Skeletal muscle tissue (tissue), 4 donors: ENCODE results near the gene TTC33. TPM values are rescaled to one million over a fixed set of nuclear protein-coding genes. Genes with fewer than 3 reads are reported as not detected.

ENCODE experiments used
- H3K27ac ChIP-seq: one replicate; pipeline ENCODE4 v1.7.0; 2013; ENCODE audit warnings: mild to moderate bottlenecking, low read depth, low read length, inconsistent platforms
- H3K27me3 ChIP-seq, 3 donors: one replicate each; pipeline ENCODE4 v1.7.0; 2013; ENCODE audit warnings: low read length in 3 of 3; ENCODE audit not compliant: control insufficient read depth in 3 of 3, insufficient read depth in 3 of 3
- H3K36me3 ChIP-seq, 3 donors: one replicate each; pipeline ENCODE4 v1.7.0; 2013; ENCODE audit warnings: low read length in 3 of 3; ENCODE audit not compliant: control insufficient read depth in 3 of 3, insufficient read depth in 3 of 3
- H3K4me1 ChIP-seq, 3 donors: one replicate each; pipeline ENCODE4 v1.7.0; 2013; ENCODE audit warnings: low read length in 3 of 3, mild to moderate bottlenecking in 3 of 3; ENCODE audit not compliant: control insufficient read depth in 3 of 3, insufficient read depth in 3 of 3
- H3K4me3 ChIP-seq, 3 donors: one replicate each; pipeline ENCODE4 v1.7.0; 2013; ENCODE audit warnings: low read length in 3 of 3
- H3K9ac ChIP-seq, 3 donors: one replicate each; pipeline ENCODE4 v1.7.0; 2013; ENCODE audit warnings: low read length in 3 of 3, mild to moderate bottlenecking in 3 of 3, moderate library complexity in 2 of 3, low read depth in 1 of 3
- H3K9me3 ChIP-seq, 3 donors: one replicate each; pipeline ENCODE4 v1.7.0; 2013; ENCODE audit warnings: low read length in 3 of 3; ENCODE audit not compliant: control insufficient read depth in 3 of 3
- total RNA-seq: library from RNA; depleted of rRNA; stranded (reverse); fragments of >200 nt; gene quantifications from one replicate; pipeline ENCODE4 v1.2.3, GENCODE V29; 2014
- donor health status: Osteomylitis.

Gene TTC33
- total RNA-seq, 1 donor from 2014 or later = 17.2 TPM

- Histone ChIP-seq H3K9ac (no peak overlapping the region), H3K27ac (peak overlapping the region; percentile 23), H3K36me3 (no peaks in the 10 kb centered on the region), H3K4me1 (peaks cover 0 to 2% (median 0%) of the 10 kb centered on the region in 3 donors), H3K9me3 (no peaks in the 10 kb centered on the region), H3K27me3 (no peaks in the 10 kb centered on the region), H3K4me3 (no peak overlapping the region)
These were observed 269.1 kb downstream of the TTC33 start for GRCh38 chr5:40486437-40487275.

- Histone ChIP-seq H3K9ac (no peak overlapping the region), H3K4me3 (no peak overlapping the region), H3K27me3 (no peaks in the 10 kb centered on the region), H3K36me3 (no peaks in the 10 kb centered on the region), H3K9me3 (no peaks in the 10 kb centered on the region), H3K4me1 (peaks cover 0 to 2% (median 0%) of the 10 kb centered on the region in 3 donors), H3K27ac (peak overlapping the region; percentile 15)
These were observed 270.5 kb downstream of the TTC33 start for GRCh38 chr5:40485021-40485998.

GRCh38 chr5:40484495-40484894 lies 271.3 kb downstream of the TTC33 start:
- no peaks in the 10 kb centered on the region for H3K27me3 ChIP-seq
- H3K27ac ChIP-seq = no peak overlapping the region
- no peaks in the 10 kb centered on the region for H3K9me3 ChIP-seq
- H3K36me3 ChIP-seq = no peaks in the 10 kb centered on the region
- no peak overlapping the region for H3K4me3 ChIP-seq
- peaks cover 0 to 2% (median 0%) of the 10 kb centered on the region in 3 donors for H3K4me1 ChIP-seq
- no peak overlapping the region for H3K9ac ChIP-seq

- H3K27me3 ChIP-seq = no peaks in the 10 kb centered on the region
- no peaks in the 10 kb centered on the region for H3K36me3 ChIP-seq
- no peaks in the 10 kb centered on the region for H3K9me3 ChIP-seq
- H3K9ac ChIP-seq = no peak overlapping the region
- H3K4me1 ChIP-seq = peaks cover 0 to 2% (median 0%) of the 10 kb centered on the region in 3 donors
- H3K4me3 ChIP-seq = no peak overlapping the region
- no peak overlapping the region for H3K27ac ChIP-seq
These were observed 272.4 kb downstream of the TTC33 start for GRCh38 chr5:40483316-40483715.

GRCh38 chr5:40481241-40481640 lies 274.5 kb downstream of the TTC33 start:
- H3K9ac ChIP-seq = no peak overlapping the region
- H3K36me3 ChIP-seq = no peaks in the 10 kb centered on the region
- H3K4me1 ChIP-seq = no peaks in the 10 kb centered on the region
- H3K4me3 ChIP-seq = no peak overlapping the region
- no peak overlapping the region for H3K27ac ChIP-seq
- H3K27me3 ChIP-seq = no peaks in the 10 kb centered on the region
- H3K9me3 ChIP-seq = no peaks in the 10 kb centered on the region

- H3K9me3 ChIP-seq = no peaks in the 10 kb centered on the region
- no peak overlapping the region for H3K27ac ChIP-seq
- H3K4me3 ChIP-seq = no peak overlapping the region
- H3K27me3 ChIP-seq = no peaks in the 10 kb centered on the region
- no peaks in the 10 kb centered on the region for H3K36me3 ChIP-seq
- no peaks in the 10 kb centered on the region for H3K4me1 ChIP-seq
- no peak overlapping the region for H3K9ac ChIP-seq
These were observed 275.4 kb downstream of the TTC33 start for GRCh38 chr5:40480392-40480791.

- no peak overlapping the region for H3K27ac ChIP-seq
- no peaks in the 10 kb centered on the region for H3K27me3 ChIP-seq
- H3K4me1 ChIP-seq = no peaks in the 10 kb centered on the region
These were observed 275.8 kb downstream of the TTC33 start for GRCh38 chr5:40479939-40480338.

GRCh38 chr5:40478766-40479165 lies 277.0 kb downstream of the TTC33 start:
- Histone ChIP-seq H3K27me3 (no peaks in the 10 kb centered on the region), H3K9ac (no peak overlapping the region), H3K27ac (no peak overlapping the region), H3K4me3 (no peak overlapping the region), H3K36me3 (no peaks in the 10 kb centered on the region), H3K4me1 (no peaks in the 10 kb centered on the region), H3K9me3 (no peaks in the 10 kb centered on the region)

More at GRCh38 chr5:40479939-40480338, 275.8 kb downstream of the TTC33 start:
- H3K4me3 ChIP-seq = no peak overlapping the region
- no peak overlapping the region for H3K9ac ChIP-seq
- H3K36me3 ChIP-seq = no peaks in the 10 kb centered on the region
- no peaks in the 10 kb centered on the region for H3K9me3 ChIP-seq

- no peak overlapping the region for H3K9ac ChIP-seq
- no peaks in the 10 kb centered on the region for H3K9me3 ChIP-seq
- H3K4me1 ChIP-seq = no peaks in the 10 kb centered on the region
- no peaks in the 10 kb centered on the region for H3K36me3 ChIP-seq
- no peak overlapping the region for H3K27ac ChIP-seq
- no peaks in the 10 kb centered on the region for H3K27me3 ChIP-seq
- H3K4me3 ChIP-seq = no peak overlapping the region
These were observed 277.8 kb downstream of the TTC33 start for GRCh38 chr5:40477856-40478546.
